ENCODE data around the gene S100A10.

DNA sequence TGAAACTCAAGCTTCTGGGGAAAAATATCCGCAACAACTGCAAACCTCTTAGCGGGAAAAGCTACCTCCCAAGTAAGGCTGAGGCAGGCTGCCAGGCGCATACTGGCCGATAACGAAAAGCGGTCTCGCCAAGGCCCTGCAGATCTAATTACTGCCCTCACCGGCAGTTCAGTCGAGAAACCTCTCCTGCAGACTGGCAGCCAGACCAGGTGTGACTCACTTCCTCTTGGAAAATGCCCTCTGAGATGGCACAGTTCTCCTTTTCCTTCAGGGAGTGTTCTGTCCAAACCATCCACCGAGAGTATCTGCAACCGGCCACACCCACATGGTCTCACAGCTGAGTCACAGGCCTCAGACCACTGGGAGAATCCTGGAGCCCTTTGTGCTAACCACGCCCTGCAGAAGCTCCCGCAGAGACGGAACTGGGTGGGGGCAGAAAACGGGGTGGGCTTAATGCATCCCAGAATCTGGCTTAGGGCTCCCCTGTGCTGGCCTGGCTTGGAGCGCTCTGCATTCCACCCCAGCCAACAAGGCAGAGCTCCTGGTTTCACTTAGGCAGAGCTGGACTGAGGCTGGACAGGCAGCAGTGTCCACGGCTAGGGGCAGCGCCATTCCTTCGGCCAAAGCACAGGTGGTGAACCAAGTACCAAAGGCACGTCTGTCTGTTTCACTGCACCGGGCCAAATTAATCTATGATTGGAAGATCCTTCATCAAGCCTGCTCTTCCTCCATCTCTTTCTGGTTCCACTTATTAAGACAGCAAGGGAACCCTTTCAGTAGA, 1.2 kb downstream of the S100A10 start:
- no peak for TF ChIP-seq CTCF (IDR thresholded peaks at IDR 0.05)
- no peak for TF ChIP-seq ZFX (IDR thresholded peaks at IDR 0.05; ENCODE audit: borderline replicate concordance)
